Stimulated activated CD4-positive, alpha-beta T cell treated with anti-CD3 and anti-CD28 coated beads, Interleukin-15, amount 100 ng/mL, for 24 hours (primary cell): ENCODE results near the gene SLC25A27.

Source experiments
- DNase-seq: peaks from one replicate; pipeline ENCODE4 v3.0.0-alpha.2; 2020

SLC25A27 gene

GRCh38 chr6:46720401-46720800 is 67.6 kb downstream of the SLC25A27 start:
- DNase-seq, result no peak
